Loucy (cell line): ENCODE results near the gene MAN1C1.

ENCODE experiments used
- H2AFZ ChIP-seq: fragments of 200-600 bp; sonication (generic); 2 replicates; pipeline ENCODE4 v1.6.0; 2016; ENCODE audit warnings: antibody characterized with exemption, mild to moderate bottlenecking, low read length, moderate library complexity
- H3F3A ChIP-seq: fragments of 200-600 bp; 2 replicates; pipeline ENCODE4 v1.6.0; 2016; ENCODE audit warnings: antibody characterized with exemption, low read depth, mild to moderate bottlenecking
- H3K27me3 ChIP-seq: fragments of 200-600 bp; sonication (generic); 2 replicates; pipeline ENCODE4 v1.6.1; 2014; ENCODE audit warnings: low read length, mild to moderate bottlenecking; ENCODE audit not compliant: insufficient read depth, poor library complexity, severe bottlenecking
- H3K36me3 ChIP-seq: fragments of 200-600 bp; sonication (generic); 2 replicates; pipeline ENCODE4 v1.6.1; 2016; ENCODE audit warnings: low read length; ENCODE audit not compliant: insufficient read depth
- H3K4me1 ChIP-seq: fragments of 200-600 bp; sonication (generic); 2 replicates; pipeline ENCODE4 v1.5.1; 2014; ENCODE audit warnings: low read length, mild to moderate bottlenecking; ENCODE audit not compliant: insufficient read depth, poor library complexity, severe bottlenecking
- H3K4me2 ChIP-seq: fragments of 200-600 bp; sonication (generic); 2 replicates; pipeline ENCODE4 v1.6.0; 2014; ENCODE audit warnings: antibody characterized with exemption, low read length, low read depth, mild to moderate bottlenecking; ENCODE audit not compliant: poor library complexity, severe bottlenecking
- H3K4me3 ChIP-seq: fragments of 200-600 bp; sonication (generic); 2 replicates; pipeline ENCODE4 v1.5.1; 2014; ENCODE audit warnings: low read length, mild to moderate bottlenecking, mixed read lengths; ENCODE audit not compliant: poor library complexity, severe bottlenecking
- H3K79me2 ChIP-seq: fragments of 200-600 bp; sonication (generic); 2 replicates; pipeline ENCODE4 v1.6.1; 2014; ENCODE audit warnings: low read length; ENCODE audit not compliant: insufficient read depth
- H3K9ac ChIP-seq: fragments of 200-600 bp; sonication (generic); 2 replicates; pipeline ENCODE4 v1.6.0; 2014; ENCODE audit warnings: mild to moderate bottlenecking, low read depth, low read length, moderate library complexity; ENCODE audit not compliant: poor library complexity, severe bottlenecking
- H3K9me2 ChIP-seq: fragments of 200-600 bp; sonication (generic); replicated peaks from 2 replicates; pipeline ENCODE4 v1.6.1; 2016; ENCODE audit warnings: low read depth, low read length, mixed read lengths
- H3K9me3 ChIP-seq: fragments of 200-600 bp; sonication (generic); 2 replicates; pipeline ENCODE4 v1.6.1; 2014; ENCODE audit warnings: mild to moderate bottlenecking, antibody characterized with exemption, low read length, low read depth; ENCODE audit not compliant: insufficient read depth
- H4K20me1 ChIP-seq: fragments of 200-600 bp; sonication (generic); 2 replicates; pipeline ENCODE4 v1.6.0; 2014; ENCODE audit warnings: antibody characterized with exemption, low read length, mild to moderate bottlenecking; ENCODE audit not compliant: insufficient read depth, poor library complexity, severe bottlenecking
- EZH2phosphoT487 ChIP-seq: fragments of 200-600 bp; IDR thresholded peaks from 2 replicates; pipeline ENCODE4 v1.6.1; 2018; ENCODE audit warnings: antibody characterized with exemption, mild to moderate bottlenecking, moderate library complexity, borderline replicate concordance
- TF ChIP-seq, protein P1 (sequence below): fragments of 200-600 bp; sonication (generic); conservative IDR thresholded peaks from 2 replicates; pipeline ENCODE4 v1.5.1; 2014; ENCODE audit warnings: mild to moderate bottlenecking, antibody characterized with exemption, low read length

Gene MAN1C1

DNA sequence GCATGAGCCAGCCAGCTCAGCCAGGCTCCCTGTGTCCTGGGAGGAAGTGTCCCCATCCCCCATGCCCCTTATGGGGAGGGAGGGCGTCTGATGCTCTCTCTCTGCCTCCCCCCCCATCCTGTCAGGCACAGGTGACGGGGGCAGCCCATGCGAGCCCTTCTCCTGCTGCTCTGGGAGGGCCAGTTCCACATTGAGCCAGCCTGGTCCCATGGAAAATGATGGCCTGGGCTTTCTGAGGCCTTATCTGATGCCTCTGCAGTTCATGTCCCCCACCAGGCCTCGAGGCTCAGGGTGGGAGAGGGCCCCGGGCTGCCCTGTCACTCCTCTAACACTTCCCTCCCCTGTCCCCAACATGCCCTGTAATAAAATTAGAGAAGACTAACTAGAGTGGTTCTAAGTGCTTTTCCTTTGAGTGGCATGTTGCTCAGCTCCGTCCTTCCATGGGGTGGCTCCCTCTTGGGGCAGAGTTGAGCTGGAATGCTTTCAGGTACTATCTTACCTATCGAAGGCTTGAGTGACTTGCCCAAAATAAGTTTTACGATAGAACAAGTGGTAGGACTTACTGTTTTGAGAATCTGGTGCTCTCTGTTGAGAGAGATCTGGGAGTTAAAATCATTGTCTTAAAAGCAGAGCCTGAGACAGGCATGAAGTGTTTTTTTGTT, 201.4 kb downstream of the MAN1C1 start:
- H2AFZ ChIP-seq, result no peak overlapping the region
- peaks cover 30% of the 10 kb centered on the region for H3K4me1 ChIP-seq
- TF ChIP-seq, protein P1, sequence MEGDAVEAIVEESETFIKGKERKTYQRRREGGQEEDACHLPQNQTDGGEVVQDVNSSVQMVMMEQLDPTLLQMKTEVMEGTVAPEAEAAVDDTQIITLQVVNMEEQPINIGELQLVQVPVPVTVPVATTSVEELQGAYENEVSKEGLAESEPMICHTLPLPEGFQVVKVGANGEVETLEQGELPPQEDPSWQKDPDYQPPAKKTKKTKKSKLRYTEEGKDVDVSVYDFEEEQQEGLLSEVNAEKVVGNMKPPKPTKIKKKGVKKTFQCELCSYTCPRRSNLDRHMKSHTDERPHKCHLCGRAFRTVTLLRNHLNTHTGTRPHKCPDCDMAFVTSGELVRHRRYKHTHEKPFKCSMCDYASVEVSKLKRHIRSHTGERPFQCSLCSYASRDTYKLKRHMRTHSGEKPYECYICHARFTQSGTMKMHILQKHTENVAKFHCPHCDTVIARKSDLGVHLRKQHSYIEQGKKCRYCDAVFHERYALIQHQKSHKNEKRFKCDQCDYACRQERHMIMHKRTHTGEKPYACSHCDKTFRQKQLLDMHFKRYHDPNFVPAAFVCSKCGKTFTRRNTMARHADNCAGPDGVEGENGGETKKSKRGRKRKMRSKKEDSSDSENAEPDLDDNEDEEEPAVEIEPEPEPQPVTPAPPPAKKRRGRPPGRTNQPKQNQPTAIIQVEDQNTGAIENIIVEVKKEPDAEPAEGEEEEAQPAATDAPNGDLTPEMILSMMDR, result peak; percentile 23; the same call in 1 of the 2 replicates
- TF ChIP-seq EZH2phosphoT487, result no peak
- H3K79me2 ChIP-seq, result peaks cover 29% of the 10 kb centered on the region; the same call in 1 of the 2 replicates
- peaks cover 19% of the 10 kb centered on the region for H4K20me1 ChIP-seq
- H3K4me3 ChIP-seq, result no peak overlapping the region
- H3K9me3 ChIP-seq, result no peaks in the 10 kb centered on the region
- no peaks in the 10 kb centered on the region for H3K27me3 ChIP-seq
- no peaks in the 10 kb centered on the region for H3F3A ChIP-seq
- H3K9me2 ChIP-seq, result no peaks in the 10 kb centered on the region
- H3K36me3 ChIP-seq, result no peaks in the 10 kb centered on the region
- peak overlapping the region; percentile 92 for H3K4me2 ChIP-seq
- H3K9ac ChIP-seq, result peak overlapping the region; percentile 86

DNA sequence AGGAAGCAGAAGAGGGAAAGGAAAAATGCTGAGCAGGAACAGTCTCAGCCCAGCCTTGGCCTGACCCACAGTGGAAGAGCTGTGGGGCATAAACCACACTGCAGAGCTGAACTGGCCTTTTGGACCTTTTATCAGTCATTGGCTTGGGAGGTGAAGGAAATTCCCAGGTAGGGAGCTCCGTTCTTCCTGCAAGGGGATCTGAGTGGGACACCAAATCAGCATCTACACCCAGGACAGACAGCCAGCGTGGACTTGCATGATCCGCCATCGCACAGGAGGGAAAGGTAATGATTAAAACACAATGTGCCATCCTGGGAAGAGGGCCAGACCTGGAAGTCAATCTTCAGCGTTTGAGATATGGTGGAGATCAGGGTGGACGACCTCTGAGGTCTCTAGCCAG, 202.0 kb downstream of the MAN1C1 start:
- H4K20me1 ChIP-seq, result peaks cover 19% of the 10 kb centered on the region
- TF ChIP-seq EZH2phosphoT487, result no peak
- TF ChIP-seq, protein P1, result no peak
- H3K36me3 ChIP-seq, result no peaks in the 10 kb centered on the region
- no peaks in the 10 kb centered on the region for H3F3A ChIP-seq
- no peaks in the 10 kb centered on the region for H3K27me3 ChIP-seq
- H3K4me3 ChIP-seq, result peak overlapping the region; percentile 99
- no peaks in the 10 kb centered on the region for H3K9me3 ChIP-seq
- H2AFZ ChIP-seq, result no peak overlapping the region
- peaks cover 29% of the 10 kb centered on the region; the same call in 1 of the 2 replicates for H3K79me2 ChIP-seq
- H3K9me2 ChIP-seq, result no peaks in the 10 kb centered on the region
- H3K4me1 ChIP-seq, result peaks cover 30% of the 10 kb centered on the region
- peak overlapping the region; percentile 86 for H3K9ac ChIP-seq
- H3K4me2 ChIP-seq, result peak overlapping the region; percentile 92

DNA sequence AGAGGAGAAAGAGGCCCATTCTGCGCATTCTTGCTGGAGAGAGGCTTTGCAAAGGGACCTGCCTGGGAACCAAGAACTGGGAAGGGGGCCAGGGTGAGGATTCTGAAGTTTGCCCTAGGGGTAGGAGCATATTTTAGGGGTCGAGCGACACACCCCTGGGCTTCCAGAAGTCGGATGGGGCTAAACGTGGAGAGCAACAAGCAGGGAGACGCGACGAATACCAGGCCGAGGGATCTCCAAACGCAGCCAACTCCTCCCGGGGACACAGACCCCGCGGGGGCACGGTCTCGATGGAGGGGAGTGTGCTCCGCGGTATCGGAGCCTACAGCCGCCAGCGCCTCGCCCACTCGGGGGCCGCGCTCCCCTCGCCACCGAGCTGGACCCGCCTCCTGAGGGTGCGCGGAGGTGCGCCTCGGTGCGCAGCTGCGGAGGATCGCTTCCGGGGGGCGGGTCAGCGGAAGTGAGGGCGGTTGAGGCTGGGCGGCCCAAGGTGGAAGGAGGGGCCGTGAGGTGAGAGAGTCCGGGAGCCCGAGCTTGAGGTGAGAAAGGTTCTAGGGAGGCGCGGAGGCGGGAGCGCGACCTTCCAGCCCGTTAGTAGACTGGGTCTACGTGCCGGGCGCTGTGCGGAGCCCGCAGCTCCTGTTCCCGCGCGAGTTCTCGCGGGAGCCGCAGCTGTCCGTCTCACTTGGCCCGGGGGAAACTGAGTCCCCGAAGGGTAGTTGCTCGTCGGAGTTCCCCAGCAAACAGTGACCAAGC, 203.1 kb downstream of the MAN1C1 start, which contains the start of gene MTFR1L:
TSS of gene MTFR1L (plus strand) at position 464 of the 756 bp plus-strand sequence. CDS start 3,151 bp downstream, outside the sequence.
- H3K4me1 ChIP-seq, result peaks cover 27% of the 10 kb centered on the region
- no peaks in the 10 kb centered on the region for H3K27me3 ChIP-seq
- peak within 1 kb of the TSS; percentile 99 for H3K4me3 ChIP-seq
- no peaks in the 10 kb centered on the region for H3K9me2 ChIP-seq
- peak within 1 kb of the TSS; percentile 95 for H2AFZ ChIP-seq
- no peaks in the 10 kb centered on the region for H3K36me3 ChIP-seq
- H3K9ac ChIP-seq, result peak within 1 kb of the TSS; percentile 86
- H3F3A ChIP-seq, result no peaks in the 10 kb centered on the region
- no peak for TF ChIP-seq EZH2phosphoT487
- TF ChIP-seq, protein P1, result no peak
- peaks cover 29% of the 10 kb centered on the region; the same call in 1 of the 2 replicates for H3K79me2 ChIP-seq
- peaks cover 19% of the 10 kb centered on the region for H4K20me1 ChIP-seq
- no peaks in the 10 kb centered on the region for H3K9me3 ChIP-seq
- H3K4me2 ChIP-seq, result peak within 1 kb of the TSS; percentile 92
